ENCODE results near the gene CYP19A1.

CYP19A1 gene

GRCh38 chr15:51338496-51338895, at the start of gene CYP19A1:
Gene CYP19A1, minus strand, starts transcription at chr15:51338596. Its CDS starts 95,684 bp downstream, at chr15:51242912.
- TF ChIP-seq POLR2A (IDR thresholded peaks at IDR 0.05; ENCODE audit: low read length) (no peak), GATA1 (IDR thresholded peaks at IDR 0.05; ENCODE audit: low read depth, low read length) (no peak)
- no peak for DNase-seq

- TF ChIP-seq GATA1 (IDR thresholded peaks at IDR 0.05; ENCODE audit: low read depth, low read length): no peak
- no peak for TF ChIP-seq POLR2A (IDR thresholded peaks at IDR 0.05; ENCODE audit: low read length)
- no peak for DNase-seq
These were observed 49.3 kb upstream of the CYP19A1 start for GRCh38 chr15:51387699-51388041.

GRCh38 chr15:51386960-51387698, 48.7 kb upstream of the CYP19A1 start:
- no peak for TF ChIP-seq GATA1 (IDR thresholded peaks at IDR 0.05; ENCODE audit: low read depth, low read length)
- no peak for TF ChIP-seq POLR2A (IDR thresholded peaks at IDR 0.05; ENCODE audit: low read length)
- DNase-seq: no peak

GRCh38 chr15:51386486-51386885, 48.1 kb upstream of the CYP19A1 start:
- DNase-seq: no peak
- TF ChIP-seq POLR2A (IDR thresholded peaks at IDR 0.05; ENCODE audit: low read length): no peak

- TF ChIP-seq POLR2A (IDR thresholded peaks at IDR 0.05; ENCODE audit: low read length): no peak
- no peak for TF ChIP-seq GATA1 (IDR thresholded peaks at IDR 0.05; ENCODE audit: low read depth, low read length)
- DNase-seq: no peak
These were observed 47.6 kb upstream of the CYP19A1 start for GRCh38 chr15:51386029-51386428.

GRCh38 chr15:51382787-51383186, 44.4 kb upstream of the CYP19A1 start:
- no peak for DNase-seq
- TF ChIP-seq POLR2A (IDR thresholded peaks at IDR 0.05; ENCODE audit: low read length) (no peak), GATA1 (IDR thresholded peaks at IDR 0.05; ENCODE audit: low read depth, low read length) (no peak)

- no peak for TF ChIP-seq POLR2A (IDR thresholded peaks at IDR 0.05; ENCODE audit: low read length)
- TF ChIP-seq GATA1 (IDR thresholded peaks at IDR 0.05; ENCODE audit: low read depth, low read length): no peak
- DNase-seq: peak; percentile 62 to 66
These were observed 42.8 kb upstream of the CYP19A1 start for GRCh38 chr15:51380999-51381806.

GRCh38 chr15:51379390-51379789, 41.0 kb upstream of the CYP19A1 start:
- no peak for DNase-seq
- no peak for TF ChIP-seq GATA1 (IDR thresholded peaks at IDR 0.05; ENCODE audit: low read depth, low read length)
- TF ChIP-seq POLR2A (IDR thresholded peaks at IDR 0.05; ENCODE audit: low read length): no peak

- TF ChIP-seq POLR2A (IDR thresholded peaks at IDR 0.05; ENCODE audit: low read length) (no peak), GATA1 (IDR thresholded peaks at IDR 0.05; ENCODE audit: low read depth, low read length) (no peak)
- DNase-seq: no peak
These were observed 40.0 kb upstream of the CYP19A1 start for GRCh38 chr15:51378406-51378805.

GRCh38 chr15:51377038-51377786, 38.8 kb upstream of the CYP19A1 start:
- no peak for DNase-seq

GRCh38 chr15:51375966-51376640, 37.7 kb upstream of the CYP19A1 start:
- TF ChIP-seq GATA1 (IDR thresholded peaks at IDR 0.05; ENCODE audit: low read depth, low read length): no peak
- no peak for TF ChIP-seq POLR2A (IDR thresholded peaks at IDR 0.05; ENCODE audit: low read length)
- no peak for DNase-seq

More at GRCh38 chr15:51377038-51377786, 38.8 kb upstream of the CYP19A1 start:
- no peak for TF ChIP-seq POLR2A (IDR thresholded peaks at IDR 0.05; ENCODE audit: low read length)
- TF ChIP-seq GATA1 (IDR thresholded peaks at IDR 0.05; ENCODE audit: low read depth, low read length): no peak

- DNase-seq: no peak
- TF ChIP-seq POLR2A (IDR thresholded peaks at IDR 0.05; ENCODE audit: low read length) (no peak), GATA1 (IDR thresholded peaks at IDR 0.05; ENCODE audit: low read depth, low read length) (no peak)
These were observed 35.7 kb upstream of the CYP19A1 start for GRCh38 chr15:51374131-51374530.

GRCh38 chr15:51371266-51371665, 32.9 kb upstream of the CYP19A1 start:
- no peak for TF ChIP-seq GATA1 (IDR thresholded peaks at IDR 0.05; ENCODE audit: low read depth, low read length)
- TF ChIP-seq POLR2A (IDR thresholded peaks at IDR 0.05; ENCODE audit: low read length): no peak
- no peak for DNase-seq

GRCh38 chr15:51369451-51369761, 31.0 kb upstream of the CYP19A1 start:
- no peak for TF ChIP-seq POLR2A (IDR thresholded peaks at IDR 0.05; ENCODE audit: low read length)
- no peak for TF ChIP-seq GATA1 (IDR thresholded peaks at IDR 0.05; ENCODE audit: low read depth, low read length)
- DNase-seq: no peak

Data from erythroblast (primary cell).